HK-2 (cell line): Measurements from ENCODE around the gene ADAM11.

ENCODE experiments used
- DNase-seq: peaks from one replicate; pipeline ENCODE4 v3.0.0-alpha.2; 2018; ENCODE audit not compliant: unreplicated experiment

The ADAM11 gene

GRCh38 chr17:44831371-44831770, 72.6 kb downstream of the ADAM11 start:
- DNase-seq, result no peak
